ENCODE measurements around the gene HS3ST6. TPM values are rescaled to one million over a fixed set of nuclear protein-coding genes. Genes with fewer than 3 reads are reported as not detected.
A peak's percentile ranks its signal among the peaks of the same experiment; 100 is the strongest.

The HS3ST6 gene
- total and polyA plus RNA-seq, 10 donors = 0.06 to 0.20 TPM; not detected in 8

GRCh38 chr16:1879477-1879876 lies 38.7 kb downstream of the HS3ST6 start:
- Histone ChIP-seq H3K27me3 (replicated peaks in 1 of 7) (peaks cover 0 to 91% (median 17%) of the 10 kb centered on the region in 7 donors), H3K4me1 (no peaks in the 10 kb centered on the region), H3K27ac (no peak overlapping the region), H3K36me3 (no peaks in the 10 kb centered on the region), H3K9me3 (no peaks in the 10 kb centered on the region), H3K4me3 (no peak overlapping the region)
- no peak for DNase-seq
- TF ChIP-seq POLR2A (IDR thresholded peaks at IDR 0.05) (no peak), POLR2AphosphoS5 (IDR thresholded peaks at IDR 0.05) (no peak), CTCF (IDR thresholded peaks at IDR 0.05 in 8 of 11, conservative IDR thresholded peaks at IDR 0.05 in 3 of 11) (no peak)
- 39 to 62% (median 48%) methylated on average over 2 of the region's 2 CpGs for WGBS, 5 donors
- intact Hi-C loops (cut with DNase I; ENCODE audit: low total_unique reads) = no loop called here

GRCh38 chr16:1878256-1878655 lies 40.0 kb downstream of the HS3ST6 start:
- Histone ChIP-seq H3K4me1 (no peaks in the 10 kb centered on the region), H3K27me3 (replicated peaks in 1 of 7) (peaks cover 0 to 93% (median 20%) of the 10 kb centered on the region in 7 donors), H3K36me3 (no peaks in the 10 kb centered on the region), H3K4me3 (no peak overlapping the region), H3K27ac (no peak overlapping the region), H3K9me3 (no peaks in the 10 kb centered on the region)
- intact Hi-C loops (cut with DNase I; ENCODE audit: low total_unique reads) = no loop called here
- no peak for TF ChIP-seq POLR2A (IDR thresholded peaks at IDR 0.05)
- TF ChIP-seq POLR2AphosphoS5 (IDR thresholded peaks at IDR 0.05) = no peak
- TF ChIP-seq CTCF (IDR thresholded peaks at IDR 0.05 in 8 of 11, conservative IDR thresholded peaks at IDR 0.05 in 3 of 11) = no peak
- WGBS, 5 donors = 78 to 85% (median 82%) methylated on average over 5 of the region's 5 CpGs
- DNase-seq = no peak

GRCh38 chr16:1877804-1878203 lies 40.4 kb downstream of the HS3ST6 start:
- Histone ChIP-seq H3K4me3 (no peak overlapping the region), H3K27me3 (replicated peaks in 1 of 7) (peaks cover 0 to 93% (median 22%) of the 10 kb centered on the region in 7 donors), H3K9me3 (no peaks in the 10 kb centered on the region), H3K36me3 (no peaks in the 10 kb centered on the region), H3K27ac (no peak overlapping the region), H3K4me1 (no peaks in the 10 kb centered on the region)
- 59 to 76% (median 69%) methylated on average over 11 of the region's 11 CpGs for WGBS, 5 donors
- intact Hi-C loops (cut with DNase I; ENCODE audit: low total_unique reads) = no loop called here
- peak; percentile 44 for DNase-seq
- TF ChIP-seq CTCF (IDR thresholded peaks at IDR 0.05 in 8 of 11, conservative IDR thresholded peaks at IDR 0.05 in 3 of 11) (no peak), POLR2AphosphoS5 (IDR thresholded peaks at IDR 0.05) (no peak), POLR2A (IDR thresholded peaks at IDR 0.05) (no peak)

- 58 to 75% (median 67%) methylated on average over 6 of the region's 6 CpGs for WGBS, 5 donors
These were observed 41.1 kb downstream of the HS3ST6 start for GRCh38 chr16:1877089-1877488.

More at GRCh38 chr16:1877089-1877488, 41.1 kb downstream of the HS3ST6 start:
- Histone ChIP-seq H3K9me3 (peaks cover 0 to 2% (median 0%) of the 10 kb centered on the region in 8 donors), H3K36me3 (no peaks in the 10 kb centered on the region), H3K4me3 (no peak overlapping the region), H3K27ac (no peak overlapping the region), H3K27me3 (replicated peaks in 1 of 7) (peaks cover 0 to 93% (median 28%) of the 10 kb centered on the region in 7 donors), H3K4me1 (peaks cover 0 to 5% (median 0%) of the 10 kb centered on the region in 6 donors)
- no peak for TF ChIP-seq POLR2AphosphoS5 (IDR thresholded peaks at IDR 0.05)
- no peak for TF ChIP-seq CTCF (IDR thresholded peaks at IDR 0.05 in 8 of 11, conservative IDR thresholded peaks at IDR 0.05 in 3 of 11)
- no peak for TF ChIP-seq POLR2A (IDR thresholded peaks at IDR 0.05)
- intact Hi-C loops (cut with DNase I; ENCODE audit: low total_unique reads) = no loop called here
- peak; percentile 17 for DNase-seq
